Inferior parietal cortex (tissue), 1 donor: ENCODE measurements around the gene CGB8.

Source experiments
- DNase-seq: peaks from one replicate; pipeline ENCODE4 v3.0.0-alpha.2; 2016; ENCODE audit errors: extremely low spot score

CGB8 gene

DNA sequence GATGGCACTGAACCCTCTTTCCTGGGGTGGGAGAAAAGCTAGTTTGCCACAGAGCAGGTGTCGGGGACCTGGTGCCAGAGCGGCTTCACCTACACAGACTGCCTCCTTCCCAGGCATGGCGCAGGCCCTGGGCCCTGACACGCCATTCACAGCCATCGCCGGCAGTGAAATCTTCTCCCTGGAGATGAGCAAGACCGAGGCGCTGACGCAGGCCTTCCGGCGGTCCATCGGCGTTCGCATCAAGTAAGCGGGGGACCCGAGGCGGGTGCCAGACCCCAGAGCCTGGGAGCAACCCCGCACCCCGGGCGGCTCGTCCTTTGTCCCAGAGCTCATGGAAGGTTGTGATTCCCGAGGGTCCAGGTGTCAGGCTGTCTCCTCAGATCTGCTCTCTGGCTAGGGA is 42.0 kb downstream of the CGB8 start:
- no peak for DNase-seq

- no peak for DNase-seq
Measured at GRCh38 chr19:49004964-49005614, 43.8 kb downstream of the CGB8 start.

DNA sequence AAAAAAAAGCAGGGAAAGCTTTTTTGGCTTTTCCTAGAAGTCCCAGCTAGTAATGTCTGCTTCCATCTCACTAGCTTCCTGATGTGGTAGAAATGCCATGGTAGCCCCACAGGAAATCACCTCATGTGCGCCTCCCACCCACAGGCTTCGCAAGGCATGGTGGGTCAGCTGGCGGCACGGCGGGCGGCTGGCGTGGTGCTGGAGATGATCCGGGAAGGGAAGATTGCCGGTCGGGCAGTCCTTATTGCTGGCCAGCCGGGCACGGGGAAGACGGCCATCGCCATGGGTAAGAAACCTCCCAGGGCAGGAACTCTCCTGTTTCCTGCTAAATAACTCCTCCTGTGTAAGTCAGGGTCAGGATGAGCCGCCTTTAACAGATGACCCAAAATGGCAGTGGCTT is 44.8 kb downstream of the CGB8 start:
- DNase-seq, result no peak

- peak; percentile 30 for DNase-seq
Measured at GRCh38 chr19:48999481-49000325, 49.2 kb downstream of the CGB8 start.

DNA sequence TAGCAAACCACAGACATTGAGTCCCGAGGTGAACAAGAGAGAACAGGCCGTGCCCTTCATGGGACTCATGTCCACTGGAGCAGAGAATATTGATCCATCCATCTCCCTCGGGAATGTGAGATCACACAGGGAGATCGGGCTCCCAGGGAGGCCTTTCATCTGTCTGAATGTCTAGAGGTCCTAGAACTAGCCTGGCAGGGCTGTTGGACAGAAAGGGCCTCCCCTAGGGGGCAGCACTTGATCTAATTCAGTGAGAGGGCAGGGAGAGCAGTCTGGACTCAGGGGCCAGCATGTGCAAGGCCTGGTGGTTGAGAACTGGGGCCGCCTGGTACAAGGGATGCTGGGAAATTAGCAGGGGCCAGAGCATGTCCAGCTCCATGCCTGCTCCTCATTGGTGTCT is 50.9 kb downstream of the CGB8 start:
- no peak for DNase-seq
